Mucosa of descending colon (tissue), 3 donors: ENCODE measurements around the gene COL18A1. TPM values are rescaled to one million over a fixed set of nuclear protein-coding genes. Genes with fewer than 3 reads are reported as not detected.

ENCODE experiments used
- ATAC-seq: fragments of 200-7000 bp; cut with Tn5 transposase; one replicate; pipeline ENCODE4 v1.9.1; 2020; ENCODE audit warnings: mild to moderate bottlenecking, moderate library complexity
- DNase-seq, 3 donors: peaks; one replicate each; pipeline ENCODE4 v3.0.0-alpha.2; 2020
- H3K36me3 ChIP-seq: fragments of 200-600 bp; one replicate; pipeline ENCODE4 v1.8.0; 2021; ENCODE audit warnings: low read depth, mild to moderate bottlenecking
- H3K4me1 ChIP-seq: fragments of 200-600 bp; one replicate; pipeline ENCODE4 v1.8.0; 2021; ENCODE audit warnings: low read depth, mild to moderate bottlenecking
- H3K4me3 ChIP-seq: fragments of 200-600 bp; one replicate; pipeline ENCODE4 v1.8.0; 2021; ENCODE audit warnings: mild to moderate bottlenecking
- H3K9me3 ChIP-seq: fragments of 200-600 bp; one replicate; pipeline ENCODE4 v1.8.0; 2021; ENCODE audit warnings: mild to moderate bottlenecking
- CTCF ChIP-seq: fragments of 200-600 bp; IDR thresholded peaks from one replicate; pipeline ENCODE4 v1.8.0; 2022; ENCODE audit warnings: antibody characterized with exemption, mild to moderate bottlenecking
- intact Hi-C, 2 donors: fragments of 100-400 bp; cut with DNase I in 1 of 2; cut with micrococcal nuclease in 1 of 2; formaldehyde crosslinking; loops; one replicate each; pipeline versions ENCODE4 v1.11.0 to v1.11.1; 2022; cut with DNase I, micrococcal nuclease
- total RNA-seq, 3 donors: library from RNA; stranded (reverse); fragmentation: NEBNext Ultra II Directional in 2 of 3; extraction: Animal tissue kit (Norgen Biotek cat#: 25700) in 2 of 3; gene quantifications; one replicate each; pipeline versions ENCODE4 v1.2.1 to v1.2.4, GENCODE V29; 2021 to 2023
- donor health status: DM: no; HTN: no; CAD: no; lungs with moderate emphysema.
- donor health status: DM: no; HTN: no; CAD: no.
- donor health status: DM: no; HTN: yes; CAD: no.

COL18A1 gene
- total RNA-seq, 3 donors from 2014 or later: 4.6 to 46.9 (median 21.3) TPM

- Histone ChIP-seq H3K36me3 (no peaks in the 10 kb centered on the region), H3K4me1 (peaks cover 14% of the 10 kb centered on the region), H3K9me3 (no peaks in the 10 kb centered on the region), H3K4me3 (no peak overlapping the region)
- intact Hi-C loops: no loop called here
- ATAC-seq (no peak), DNase-seq (peak in 2 of 3 donors; percentile 18 to 31)
- no peak for TF ChIP-seq CTCF
Observed at GRCh38 chr21:45511007-45511406, 106.0 kb downstream of the COL18A1 start.

GRCh38 chr21:45511661-45512431 lies 106.9 kb downstream of the COL18A1 start:
- DNase-seq: peak in 2 of 3 donors; percentile 24 to 43
- no peaks in the 10 kb centered on the region for H3K36me3 ChIP-seq
- peaks cover 14% of the 10 kb centered on the region for H3K4me1 ChIP-seq

GRCh38 chr21:45512626-45513002 lies 107.6 kb downstream of the COL18A1 start:
- no peak for ATAC-seq

More at GRCh38 chr21:45511661-45512431, 106.9 kb downstream of the COL18A1 start:
- no peak for ATAC-seq
- no peak for TF ChIP-seq CTCF
- intact Hi-C loops: no loop called here
- H3K9me3 ChIP-seq: no peaks in the 10 kb centered on the region
- H3K4me3 ChIP-seq: no peak overlapping the region

GRCh38 chr21:45513003-45513717 lies 108.2 kb downstream of the COL18A1 start:
- TF ChIP-seq CTCF: no peak
- Histone ChIP-seq H3K4me1 (peaks cover 14% of the 10 kb centered on the region), H3K4me3 (no peak overlapping the region), H3K36me3 (no peaks in the 10 kb centered on the region), H3K9me3 (peaks cover under 1% of the 10 kb centered on the region)
- DNase-seq (peak; percentile 50 to 67 (median 58)), ATAC-seq (peak; percentile 60)
- intact Hi-C loops: no loop called here

More at GRCh38 chr21:45512626-45513002, 107.6 kb downstream of the COL18A1 start:
- no peaks in the 10 kb centered on the region for H3K36me3 ChIP-seq
- peaks cover 14% of the 10 kb centered on the region for H3K4me1 ChIP-seq
- TF ChIP-seq CTCF: no peak
- intact Hi-C loops: no loop called here
- H3K4me3 ChIP-seq: no peak overlapping the region
- peak in 2 of 3 donors; percentile 22 to 25 for DNase-seq
- no peaks in the 10 kb centered on the region for H3K9me3 ChIP-seq

GRCh38 chr21:45513741-45514310 lies 108.9 kb downstream of the COL18A1 start:
- no peak overlapping the region for H3K4me3 ChIP-seq
- intact Hi-C loops: no loop called here
- peaks cover 6% of the 10 kb centered on the region for H3K9me3 ChIP-seq
- peaks cover 14% of the 10 kb centered on the region for H3K4me1 ChIP-seq
- DNase-seq: peak in 2 of 3 donors; percentile 25 to 26
- no peaks in the 10 kb centered on the region for H3K36me3 ChIP-seq
- no peak for TF ChIP-seq CTCF
- peak; percentile 24 for ATAC-seq
